Measurements from ENCODE around the gene ZFP62.

ZFP62 gene

DNA sequence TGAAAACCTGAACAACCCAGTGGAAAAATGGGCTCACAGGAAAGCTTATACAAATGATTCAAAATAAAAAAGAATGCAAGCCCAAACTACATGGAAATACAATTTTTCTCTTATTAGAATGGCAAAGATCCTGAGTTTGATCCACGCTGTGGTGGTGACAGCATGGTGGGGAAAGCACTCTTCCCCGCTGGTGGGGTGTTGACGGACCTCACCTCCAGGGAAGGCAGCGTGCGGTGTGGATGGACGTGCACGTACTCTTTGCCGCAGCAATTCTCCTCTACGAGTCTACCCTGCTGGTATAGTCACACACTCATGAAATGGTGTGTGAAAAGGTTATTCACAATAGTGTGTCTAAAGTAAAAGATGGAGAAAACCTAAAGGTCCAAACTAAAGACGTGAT, 5.9 kb upstream of the ZFP62 start:
- DNase-seq, result no peak

DNA sequence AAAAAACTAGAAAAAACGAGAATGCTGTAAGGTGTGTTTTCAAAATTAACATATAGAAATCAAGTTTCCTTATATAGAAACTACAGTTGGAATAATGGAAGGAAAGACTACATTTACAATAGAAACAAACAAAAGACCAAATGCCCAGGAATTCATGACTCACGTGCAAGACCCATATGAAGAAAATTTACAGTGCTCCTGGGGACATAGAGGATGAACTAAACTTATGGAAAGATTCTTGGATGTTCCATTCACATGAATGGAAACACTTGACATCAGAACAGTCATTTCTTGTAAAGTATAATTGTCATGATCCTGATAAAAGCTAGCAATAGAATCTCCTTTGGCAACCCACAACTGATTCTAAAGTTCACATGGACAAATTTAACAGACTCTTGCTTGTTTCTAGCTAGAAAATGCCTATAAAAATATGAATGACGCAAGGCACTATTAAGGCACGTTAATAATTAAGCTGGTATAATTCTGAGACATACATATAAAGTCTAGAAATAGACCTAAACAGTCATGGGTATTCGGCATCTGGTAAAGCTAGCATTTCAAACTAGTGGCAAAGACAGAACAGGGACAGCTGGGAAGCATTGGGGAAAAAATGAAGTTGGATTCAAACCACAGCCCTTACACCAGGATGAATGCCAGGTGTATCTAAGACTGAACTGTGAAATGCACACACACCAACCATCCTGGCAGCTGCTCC, 5.1 kb upstream of the ZFP62 start:
- DNase-seq, result no peak

GRCh38 chr5:180862645-180863044, 1.6 kb upstream of the ZFP62 start:
- DNase-seq, result peak; percentile 29

- DNase-seq, result peak; percentile 89
Observed at GRCh38 chr5:180860273-180860886, 696 bp downstream of the ZFP62 start.

GRCh38 chr5:180858586-180858985, 2.5 kb downstream of the ZFP62 start:
- DNase-seq, result no peak

DNA sequence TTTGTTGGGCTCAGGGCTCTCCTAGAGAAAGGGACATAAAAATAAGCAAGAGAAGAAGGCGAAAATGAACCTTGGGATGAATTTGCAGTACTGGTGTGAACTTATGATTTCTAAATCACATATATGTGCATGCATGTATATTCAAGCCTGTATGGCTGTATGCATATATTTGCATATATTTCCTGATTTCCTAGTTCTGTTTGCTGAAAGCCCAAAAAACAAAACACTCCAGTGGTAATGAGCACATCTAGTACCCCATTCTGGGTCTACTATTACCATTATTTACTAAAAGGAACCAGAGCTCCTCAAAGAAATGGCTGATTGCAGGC, 7.3 kb downstream of the ZFP62 start:
- no peak for DNase-seq

GRCh38 chr5:180853121-180853847, 7.8 kb downstream of the ZFP62 start:
- no peak for DNase-seq

DNA sequence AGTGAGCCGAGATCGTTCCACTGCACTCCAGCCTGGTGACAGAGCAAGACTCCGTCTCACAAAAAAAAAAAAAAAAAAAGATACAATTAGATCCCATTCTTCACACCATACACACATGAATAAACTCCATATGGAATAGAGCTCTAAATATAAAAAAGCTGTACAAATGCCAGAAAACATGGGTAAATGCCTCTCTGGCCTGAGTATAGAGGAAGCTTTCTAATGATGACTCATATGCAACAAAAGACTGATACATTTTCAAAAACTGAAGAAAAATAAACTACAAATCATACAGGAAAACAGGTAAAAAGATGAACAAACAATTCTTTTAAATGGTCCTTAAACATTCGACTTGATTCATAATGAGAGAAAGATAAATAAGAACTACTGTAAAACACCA, 8.6 kb downstream of the ZFP62 start:
- DNase-seq, result no peak

- no peak for DNase-seq
Observed at GRCh38 chr5:180850434-180851078, 10.5 kb downstream of the ZFP62 start.

DNA sequence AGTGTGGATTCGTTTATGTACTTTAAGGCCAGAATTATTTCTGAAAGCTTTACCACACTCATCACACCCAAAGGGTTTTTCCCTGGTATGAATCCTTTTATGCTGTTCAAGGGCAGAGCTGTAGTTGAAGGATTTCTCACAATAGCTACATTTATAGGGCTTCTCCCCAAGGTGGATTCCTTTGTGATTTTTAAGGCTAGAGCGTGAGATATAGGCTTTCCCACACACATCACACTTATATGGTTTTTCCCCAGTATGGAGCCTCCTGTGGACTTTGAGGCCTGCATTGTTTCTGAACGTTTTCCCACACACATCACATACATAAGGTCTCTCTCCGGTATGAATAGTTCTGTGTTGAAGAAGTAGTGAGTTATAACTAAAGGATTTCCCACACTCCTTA, 11.2 kb downstream of the ZFP62 start:
- DNase-seq, result no peak

DNA sequence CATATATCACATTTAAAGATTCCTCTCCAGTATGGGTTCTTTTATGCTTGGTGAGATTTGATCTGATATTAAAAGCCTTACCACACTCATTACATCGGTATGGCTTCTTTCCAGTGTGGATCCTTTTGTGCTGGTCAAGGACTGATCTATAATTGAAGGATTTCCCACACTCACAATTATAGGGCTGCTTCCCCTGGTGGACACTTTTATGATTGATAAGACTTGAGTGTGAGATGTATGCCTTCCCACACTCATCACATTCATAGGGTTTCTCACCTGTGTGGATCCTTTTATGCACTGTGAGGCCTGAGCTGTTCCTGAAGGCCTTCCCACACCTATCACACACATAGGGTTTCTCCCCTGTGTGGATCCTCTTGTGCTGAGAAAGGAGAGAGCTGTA, 12.2 kb downstream of the ZFP62 start:
- no peak for DNase-seq

- no peak for DNase-seq
Observed at GRCh38 chr5:180848265-180848664, 12.8 kb downstream of the ZFP62 start.

- no peak for DNase-seq
Observed at GRCh38 chr5:180847026-180847425, 14.1 kb downstream of the ZFP62 start.

DNA sequence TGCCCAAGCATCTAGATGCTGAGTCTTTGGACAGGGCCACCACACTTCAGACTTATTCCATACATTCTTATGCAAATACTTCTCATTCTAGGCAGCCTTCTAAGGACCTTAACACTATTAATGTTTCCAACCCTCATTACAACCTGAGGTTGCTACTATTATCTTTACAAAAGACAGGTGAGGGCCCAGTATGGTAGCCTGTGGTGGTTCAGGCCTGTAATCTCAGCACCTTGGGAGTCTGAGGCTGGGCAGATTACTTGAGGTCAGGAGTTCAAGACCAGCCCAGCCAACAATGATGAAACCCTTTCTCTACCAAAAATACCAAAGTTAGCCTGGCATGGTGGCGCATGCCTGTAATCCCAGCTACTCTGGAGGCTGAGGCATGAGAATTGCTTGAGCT, 16.2 kb downstream of the ZFP62 start:
- no peak for DNase-seq

- DNase-seq, result no peak
Observed at GRCh38 chr5:180844432-180844831, 16.6 kb downstream of the ZFP62 start.

DNA sequence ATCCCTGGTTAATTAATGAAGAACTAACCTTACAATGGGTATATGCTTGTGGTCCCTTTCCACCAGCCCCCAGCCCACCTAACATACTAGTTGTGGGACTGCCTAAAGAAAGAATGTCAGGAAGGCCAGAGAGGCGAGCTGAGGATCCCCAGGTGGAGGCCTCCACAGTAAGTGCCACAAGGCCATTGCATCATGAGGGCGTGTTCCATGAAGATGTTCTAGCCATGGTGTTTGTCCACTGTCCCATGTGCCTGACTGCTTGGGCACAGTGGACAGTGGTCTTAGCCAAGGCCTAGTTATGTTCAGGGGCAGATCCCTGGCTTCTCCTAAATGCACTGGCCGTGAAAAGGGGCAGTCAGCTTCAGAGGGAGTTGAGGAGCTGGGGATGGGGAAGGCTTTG, 21.1 kb downstream of the ZFP62 start:
- DNase-seq, result no peak

GRCh38 chr5:180839227-180839626, 21.8 kb downstream of the ZFP62 start:
- no peak for DNase-seq

- DNase-seq, result no peak
Observed at GRCh38 chr5:180837478-180837877, 23.6 kb downstream of the ZFP62 start.

- DNase-seq, result no peak
Observed at GRCh38 chr5:180832638-180833068, 28.4 kb downstream of the ZFP62 start.

DNA sequence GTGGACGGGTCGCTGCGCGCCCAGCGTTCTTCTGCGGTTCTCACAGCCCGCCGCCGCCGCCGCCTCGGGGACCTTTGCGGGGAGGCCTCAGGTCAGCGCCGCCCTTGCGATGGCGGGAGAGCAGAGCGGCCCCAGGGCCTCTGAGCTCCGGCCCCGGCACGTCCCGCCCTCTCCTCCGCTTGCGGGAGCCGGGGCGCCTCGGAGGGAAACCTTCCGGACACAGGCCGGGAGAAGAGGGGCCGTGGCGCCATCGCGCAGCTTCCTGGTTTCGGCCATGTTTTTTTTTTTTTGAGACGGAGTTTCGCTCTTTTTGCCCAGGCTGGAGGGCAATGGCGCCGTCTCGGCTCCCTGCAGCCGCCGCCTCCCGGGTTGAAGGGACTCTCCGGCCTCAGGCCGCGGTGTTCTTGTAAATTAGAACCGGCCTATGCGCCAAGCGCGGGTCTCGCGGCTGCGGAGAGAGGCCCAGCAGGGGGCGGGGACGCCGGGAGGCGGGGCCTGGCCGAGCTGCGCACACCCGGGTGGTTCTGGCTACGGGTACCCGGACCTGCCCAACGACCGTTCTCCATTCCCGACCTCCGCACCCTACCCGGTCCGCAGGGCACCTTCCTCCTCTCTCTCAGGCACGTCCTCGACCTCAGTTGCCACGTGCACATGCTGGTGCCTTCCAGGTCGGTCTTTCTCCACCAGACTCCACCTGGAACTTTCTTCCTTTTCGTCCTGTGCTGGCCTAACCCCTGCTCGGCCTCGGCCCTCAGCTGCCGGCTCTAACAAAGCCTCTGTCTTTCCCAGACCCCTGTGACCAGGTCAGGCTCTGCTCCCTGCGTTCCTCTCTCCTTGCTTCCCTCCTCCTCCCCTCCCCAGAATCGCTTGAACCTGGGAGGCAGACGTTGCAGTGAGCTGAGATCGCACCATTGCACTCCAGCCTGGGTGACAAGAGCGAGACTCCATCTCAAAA, 29.7 kb downstream of the ZFP62 start:
- DNase-seq, result peak; percentile 90

- peak; percentile 88 for DNase-seq
Observed at GRCh38 chr5:180830253-180831138, 30.6 kb downstream of the ZFP62 start.

GRCh38 chr5:180829726-180830125, 31.4 kb downstream of the ZFP62 start:
- DNase-seq, result no peak
